ENCODE results near the gene RPS6KL1.

RPS6KL1 gene

DNA sequence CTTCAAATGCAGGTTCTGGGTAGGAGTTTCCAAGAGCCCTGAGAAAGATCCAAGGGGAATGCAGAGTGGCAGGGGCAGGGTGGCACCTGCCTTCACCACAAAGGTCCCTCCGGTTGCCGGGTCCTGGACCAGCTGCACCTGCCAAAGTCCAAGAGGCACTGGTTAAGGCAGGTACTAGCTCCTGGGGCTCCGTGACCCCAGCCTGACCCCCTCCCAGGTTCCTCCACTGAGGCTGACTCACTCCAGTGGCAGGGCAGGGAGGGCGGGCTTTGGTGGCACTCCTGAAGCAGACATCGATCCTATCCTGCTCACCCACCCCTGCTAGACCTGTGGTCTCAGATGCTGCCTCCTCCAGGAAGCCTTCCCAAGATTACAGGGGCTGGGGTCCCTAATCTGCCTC, 11.4 kb downstream of the RPS6KL1 start:
- DNase-seq: no peak

DNA sequence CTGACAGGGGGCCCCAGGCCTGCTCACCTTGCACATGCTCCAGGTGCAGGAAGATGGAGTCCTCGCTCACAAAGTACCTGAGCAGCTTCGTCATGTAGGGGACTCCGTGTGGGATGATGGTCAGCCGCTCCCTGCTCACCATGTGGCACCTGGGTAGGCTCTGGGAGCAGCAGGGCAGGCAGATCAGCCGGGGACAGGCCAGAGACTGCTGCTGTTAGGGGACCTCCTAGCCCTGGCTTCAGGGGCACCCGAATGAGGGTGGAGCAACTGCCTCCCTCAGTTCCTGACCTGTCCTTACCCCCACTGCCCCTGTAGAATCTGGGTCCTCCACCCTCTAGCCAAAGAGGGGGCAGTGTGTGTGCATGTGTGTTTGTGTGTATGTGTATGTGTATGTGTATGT, 11.8 kb downstream of the RPS6KL1 start:
- DNase-seq: no peak

GRCh38 chr14:74910556-74910955, 12.5 kb downstream of the RPS6KL1 start:
- no peak for DNase-seq

DNA sequence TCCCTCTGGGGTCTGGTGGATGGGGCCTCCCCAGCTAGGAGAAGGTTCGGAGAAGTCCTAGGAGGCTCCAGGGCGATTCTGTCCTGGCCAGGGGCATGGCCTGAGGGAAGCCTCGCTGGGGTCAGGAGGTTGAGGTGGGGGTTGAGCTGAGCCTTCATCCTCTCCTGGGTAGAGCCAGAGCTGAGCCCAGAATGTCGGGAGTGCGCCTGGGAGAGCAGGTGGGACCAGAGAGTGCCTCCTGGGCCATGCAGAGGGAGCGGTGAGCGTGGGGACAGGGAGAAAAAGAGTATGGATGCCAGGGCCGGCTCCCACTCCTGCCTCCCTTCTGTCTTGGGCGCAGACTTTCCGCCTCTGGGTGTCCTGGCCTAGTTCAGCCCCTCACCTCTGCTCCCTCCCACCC, 13.1 kb downstream of the RPS6KL1 start:
- DNase-seq: no peak

DNA sequence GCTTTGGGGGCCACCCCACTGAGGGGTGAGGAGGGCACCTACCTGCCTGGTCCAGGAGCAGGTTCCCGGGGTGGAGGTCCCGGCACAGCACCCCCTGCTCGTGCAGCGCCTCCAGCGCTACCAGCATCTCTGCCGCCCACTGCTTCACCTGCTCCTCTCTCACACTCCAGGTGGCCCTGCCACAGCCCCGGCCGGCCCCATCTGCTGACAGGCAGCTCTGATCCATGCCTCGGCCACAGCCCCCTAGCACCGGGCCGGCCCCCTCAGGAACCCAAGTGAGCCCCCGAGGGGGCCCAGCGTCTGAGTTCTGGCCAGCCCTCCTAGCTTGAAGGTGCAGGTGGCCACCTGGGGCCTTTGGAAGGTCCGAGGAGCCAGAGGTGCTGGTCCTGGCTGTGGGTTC, 13.6 kb downstream of the RPS6KL1 start:
- DNase-seq: no peak

- no peak for DNase-seq
Measured at GRCh38 chr14:74908861-74909341, 14.2 kb downstream of the RPS6KL1 start.

DNA sequence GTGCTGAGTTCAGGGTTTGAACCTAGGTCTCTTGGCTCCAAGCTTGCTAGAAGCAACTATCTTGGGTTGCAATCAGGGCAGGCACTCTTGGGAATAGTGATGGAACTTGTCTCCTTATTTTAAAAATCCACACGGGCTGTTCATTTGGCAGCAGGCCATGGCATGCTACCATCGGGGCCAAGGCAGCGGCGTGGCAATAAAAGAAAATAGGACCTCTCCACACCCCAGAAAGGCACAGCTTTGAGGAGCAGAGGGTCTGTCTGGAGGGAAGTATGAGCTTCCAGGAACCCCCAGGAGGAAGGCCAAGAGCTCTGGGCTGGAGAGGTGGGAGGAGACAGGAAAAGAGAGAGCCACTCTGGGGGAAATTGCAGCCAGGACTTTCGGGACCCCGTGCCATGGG, 15.3 kb downstream of the RPS6KL1 start:
- DNase-seq: no peak

DNA sequence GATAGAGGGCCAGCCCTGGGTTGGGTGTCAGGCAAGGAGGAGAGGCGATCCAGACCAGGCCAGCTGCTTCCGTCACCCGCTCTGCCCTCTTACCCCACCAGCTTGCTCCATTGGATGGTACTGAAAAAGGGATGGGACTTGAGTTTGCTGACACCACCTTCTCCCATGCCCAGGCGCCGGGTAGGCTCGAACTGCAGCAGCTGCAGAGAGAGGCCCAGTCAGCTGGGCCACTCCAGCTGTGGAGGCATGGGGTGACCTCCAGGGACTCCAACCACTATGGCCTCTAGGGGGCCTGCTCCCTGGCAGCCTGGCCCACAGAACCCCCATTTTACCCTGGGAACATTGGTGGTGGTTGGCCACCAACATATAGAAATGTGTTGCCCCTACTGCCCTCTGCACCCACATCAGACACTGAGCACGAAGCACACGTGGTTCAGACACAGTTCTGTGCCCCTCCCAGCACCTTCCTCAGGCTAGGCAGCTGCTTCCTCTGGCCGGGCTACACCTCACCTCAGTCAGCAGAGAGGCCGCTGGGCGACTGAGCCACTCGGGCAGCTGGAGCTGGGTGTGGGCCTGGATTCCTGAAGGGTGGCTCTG, 16.0 kb downstream of the RPS6KL1 start:
- DNase-seq: no peak

- DNase-seq: peak; percentile 29
Measured at GRCh38 chr14:74905595-74906142, 17.4 kb downstream of the RPS6KL1 start.

GRCh38 chr14:74904635-74905503, 18.2 kb downstream of the RPS6KL1 start:
- DNase-seq: no peak

DNA sequence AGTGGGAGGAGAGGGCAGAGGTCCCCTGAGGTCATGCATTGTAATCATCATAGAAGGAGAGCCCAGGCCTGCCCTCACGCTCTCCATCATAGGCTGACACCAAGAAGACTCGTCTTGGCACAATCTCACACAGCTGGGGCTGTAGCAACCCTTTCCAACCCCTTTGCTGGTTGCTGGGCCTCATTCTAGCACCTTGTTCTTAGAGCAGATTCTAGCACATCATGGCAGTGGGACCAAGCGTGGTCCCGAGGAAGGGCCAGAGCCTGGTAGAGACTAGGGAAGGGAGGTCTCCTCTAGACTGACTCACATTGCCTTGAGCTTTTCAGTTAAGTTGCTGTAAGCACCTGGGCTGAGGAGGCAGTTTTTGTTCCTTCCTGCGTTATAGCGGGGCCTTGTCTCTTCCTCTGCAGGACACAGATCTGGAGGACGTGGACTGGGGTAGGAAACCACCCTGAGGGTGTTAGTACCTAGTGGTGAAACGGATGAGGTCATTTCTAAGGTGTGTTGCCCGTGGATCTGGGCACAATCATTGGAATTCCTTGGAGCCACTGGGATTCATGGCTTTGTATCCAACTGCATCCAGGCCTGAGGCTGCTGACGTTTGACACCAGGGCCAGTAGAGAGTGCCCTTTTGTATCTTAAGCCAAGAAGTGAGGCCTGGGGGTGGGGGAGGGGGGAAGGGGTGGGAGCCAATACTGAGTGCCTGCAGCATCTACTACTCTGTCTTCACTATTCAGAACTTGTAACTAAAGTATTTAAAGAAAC, 19.9 kb downstream of the RPS6KL1 start:
- DNase-seq: no peak

- DNase-seq: no peak
Measured at GRCh38 chr14:74898694-74899093, 24.4 kb downstream of the RPS6KL1 start.

DNA sequence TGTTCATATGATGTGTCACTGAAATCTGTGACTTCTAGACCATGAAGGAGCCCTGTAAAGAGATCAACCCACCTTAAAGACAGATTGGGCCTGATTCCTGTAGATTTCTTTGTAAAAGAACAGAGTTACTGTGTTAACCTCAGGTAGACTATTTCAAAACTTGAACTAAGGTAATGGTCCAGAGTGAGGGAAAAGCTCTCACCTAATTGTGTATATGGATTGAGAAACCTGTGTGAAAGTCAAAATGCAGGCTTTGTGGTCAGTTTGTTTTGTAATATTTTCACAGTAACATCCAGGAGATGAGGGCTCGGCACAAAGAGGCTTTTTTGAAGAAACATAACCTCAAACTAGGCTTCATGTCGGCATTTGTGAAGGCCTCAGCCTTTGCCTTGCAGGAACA, 25.0 kb downstream of the RPS6KL1 start:
- no peak for DNase-seq

GRCh38 chr14:74897642-74898041, 25.4 kb downstream of the RPS6KL1 start:
- DNase-seq: no peak

DNA sequence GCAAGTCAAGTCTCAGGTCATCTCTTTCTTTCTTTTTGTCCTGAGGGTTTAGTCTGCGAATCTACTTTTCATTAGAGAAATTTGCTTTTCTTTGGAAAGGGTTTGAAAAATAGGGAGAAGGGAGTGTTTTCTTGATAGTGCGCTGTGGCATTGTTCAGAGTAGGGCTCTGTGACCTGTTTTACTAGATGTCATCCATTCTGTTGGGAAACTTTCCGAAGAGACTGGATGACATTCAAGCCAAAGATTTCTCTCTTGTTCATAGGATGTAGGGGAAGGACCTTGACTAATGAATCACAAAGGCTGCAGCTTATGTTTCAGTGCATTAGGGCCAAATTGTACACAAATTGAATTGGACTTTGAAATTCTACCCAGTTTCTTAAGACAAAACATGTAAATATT, 26.7 kb downstream of the RPS6KL1 start:
- DNase-seq: no peak

GRCh38 chr14:74893614-74894091, 29.4 kb downstream of the RPS6KL1 start:
- no peak for DNase-seq

DNA sequence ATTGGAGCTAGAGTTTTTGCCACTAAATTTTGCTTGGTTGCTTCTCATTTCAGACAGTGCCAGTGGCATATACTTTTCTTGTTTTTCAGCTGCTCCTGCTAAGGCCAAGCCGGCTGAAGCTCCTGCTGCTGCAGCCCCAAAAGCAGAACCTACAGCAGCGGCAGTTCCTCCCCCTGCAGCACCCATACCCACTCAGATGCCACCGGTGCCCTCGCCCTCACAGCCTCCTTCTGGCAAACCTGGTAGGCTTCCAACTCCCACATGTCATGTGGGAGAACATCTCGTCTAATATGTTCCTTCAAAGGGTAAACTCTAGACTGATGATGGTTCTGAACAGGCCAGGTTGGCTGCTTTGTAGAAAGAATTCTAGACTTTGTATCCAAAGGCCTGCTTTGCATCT, 30.3 kb downstream of the RPS6KL1 start:
- no peak for DNase-seq

GRCh38 chr14:74891870-74892269, 31.2 kb downstream of the RPS6KL1 start:
- DNase-seq: no peak

GRCh38 chr14:74890262-74890661, 32.8 kb downstream of the RPS6KL1 start:
- DNase-seq: no peak

- DNase-seq: no peak
Measured at GRCh38 chr14:74888164-74889158, 34.6 kb downstream of the RPS6KL1 start.

- DNase-seq: no peak
Measured at GRCh38 chr14:74886001-74886400, 37.1 kb downstream of the RPS6KL1 start.
